ENCODE measurements around the gene CEP55.

The CEP55 gene

GRCh38 chr10:93552780-93553179, 56.4 kb downstream of the CEP55 start:
- Histone ChIP-seq H3K27me3 (replicated peaks) (no peaks in the 10 kb centered on the region), H3K27ac (no peak overlapping the region), H3K36me3 (replicated peaks) (no peaks in the 10 kb centered on the region), H3K4me3 (ENCODE audit: low read depth, low read length) (no peak overlapping the region)
- in situ Hi-C loops (cut with HindIII; ENCODE audit: low pct_ligation_motif_present, low sequenced_read_pairs): no loop called here
- no peak for TF ChIP-seq CTCF (IDR thresholded peaks at IDR 0.05; ENCODE audit: low read depth, low read length, missing control alignments)
- DNase-seq: no peak

GRCh38 chr10:93553482-93554315, 57.3 kb downstream of the CEP55 start:
- H3K27ac ChIP-seq: no peak overlapping the region
- no peak for TF ChIP-seq CTCF (IDR thresholded peaks at IDR 0.05; ENCODE audit: low read depth, low read length, missing control alignments)
- H3K36me3 ChIP-seq (replicated peaks): no peaks in the 10 kb centered on the region
- DNase-seq: no peak
- no peak overlapping the region for H3K4me3 ChIP-seq (ENCODE audit: low read depth, low read length)
- no peaks in the 10 kb centered on the region for H3K27me3 ChIP-seq (replicated peaks)
- in situ Hi-C loops (cut with HindIII; ENCODE audit: low pct_ligation_motif_present, low sequenced_read_pairs): no loop called here

GRCh38 chr10:93554316-93554663, 57.9 kb downstream of the CEP55 start:
- no peak overlapping the region for H3K4me3 ChIP-seq (ENCODE audit: low read depth, low read length)
- H3K27ac ChIP-seq: no peak overlapping the region
- H3K36me3 ChIP-seq (replicated peaks): no peaks in the 10 kb centered on the region
- no peak for TF ChIP-seq CTCF (IDR thresholded peaks at IDR 0.05; ENCODE audit: low read depth, low read length, missing control alignments)
- no peak for DNase-seq
- in situ Hi-C loops (cut with HindIII; ENCODE audit: low pct_ligation_motif_present, low sequenced_read_pairs): no loop called here
- no peaks in the 10 kb centered on the region for H3K27me3 ChIP-seq (replicated peaks)

- no peaks in the 10 kb centered on the region for H3K27me3 ChIP-seq (replicated peaks)
- no peak overlapping the region for H3K27ac ChIP-seq
- no peak overlapping the region for H3K4me3 ChIP-seq (ENCODE audit: low read depth, low read length)
- DNase-seq: peak; percentile 75
- H3K36me3 ChIP-seq (replicated peaks): no peaks in the 10 kb centered on the region
- peak; percentile 89 for TF ChIP-seq CTCF (IDR thresholded peaks at IDR 0.05; ENCODE audit: low read depth, low read length, missing control alignments)
- in situ Hi-C loops (cut with HindIII; ENCODE audit: low pct_ligation_motif_present, low sequenced_read_pairs): no loop called here
Measured at GRCh38 chr10:93554760-93555432, 58.5 kb downstream of the CEP55 start.

- no peak for TF ChIP-seq CTCF (IDR thresholded peaks at IDR 0.05; ENCODE audit: low read depth, low read length, missing control alignments)
- DNase-seq: no peak
- in situ Hi-C loops (cut with HindIII; ENCODE audit: low pct_ligation_motif_present, low sequenced_read_pairs): no loop called here
- Histone ChIP-seq H3K36me3 (replicated peaks) (no peaks in the 10 kb centered on the region), H3K27me3 (replicated peaks) (peaks cover under 1% of the 10 kb centered on the region), H3K4me3 (ENCODE audit: low read depth, low read length) (no peak overlapping the region), H3K27ac (no peak overlapping the region)
Measured at GRCh38 chr10:93559490-93559889, 63.1 kb downstream of the CEP55 start.

Data from brain microvascular endothelial cell (primary cell).